Measurements from ENCODE around the gene APCDD1L.
A peak's percentile ranks its signal among the peaks of the same experiment; 100 is the strongest.

APCDD1L gene

GRCh38 chr20:58531657-58532056 lies 16.5 kb upstream of the APCDD1L start:
- TF ChIP-seq GATA2 (IDR thresholded peaks at IDR 0.05; ENCODE audit: low read depth, low read length) = no peak
- TF ChIP-seq GATA3 (IDR thresholded peaks at IDR 0.05; ENCODE audit: low read depth, low read length) = no peak

DNA sequence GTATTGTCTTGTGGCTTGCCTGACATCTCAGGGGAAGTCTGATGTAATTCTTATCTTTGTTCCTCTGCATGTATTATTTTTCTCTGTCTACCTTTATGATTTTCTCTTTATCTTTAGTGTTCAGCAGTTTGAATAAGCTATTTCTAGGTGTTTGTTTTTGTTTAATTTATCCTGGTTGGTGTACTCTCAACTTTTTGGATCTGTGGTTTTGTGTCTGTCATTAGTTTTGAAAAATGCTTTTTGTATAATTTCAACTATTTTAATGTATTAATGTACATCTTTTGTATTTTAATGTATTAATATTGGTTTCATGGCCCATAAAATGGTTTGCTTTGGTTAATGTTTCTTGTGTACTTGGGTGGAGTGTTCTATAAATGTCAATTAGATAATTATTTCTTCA lies 15.9 kb upstream of the APCDD1L start:
- TF ChIP-seq GATA2 (IDR thresholded peaks at IDR 0.05; ENCODE audit: low read depth, low read length) (no peak), GATA3 (IDR thresholded peaks at IDR 0.05; ENCODE audit: low read depth, low read length) (no peak)

DNA sequence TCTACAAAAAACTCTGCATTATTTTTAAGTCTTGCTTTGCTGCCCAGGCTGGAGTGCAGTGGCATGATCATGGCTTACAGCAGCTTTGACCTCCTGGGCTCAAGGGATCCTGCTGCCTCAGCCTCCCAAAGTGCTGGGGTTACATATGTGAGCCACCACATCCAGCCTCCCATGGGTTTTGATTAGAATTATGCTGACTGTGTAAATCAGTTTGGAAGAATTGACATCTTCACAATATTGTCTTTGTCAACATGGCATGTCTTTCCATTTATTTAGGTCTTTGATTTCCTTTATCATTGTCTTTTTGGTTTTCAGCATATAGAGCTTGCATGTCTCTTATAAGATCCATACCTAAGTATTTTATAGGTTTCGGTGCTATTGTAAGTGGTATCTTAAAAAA lies 13.2 kb upstream of the APCDD1L start:
- TF ChIP-seq GATA3 (IDR thresholded peaks at IDR 0.05; ENCODE audit: low read depth, low read length) (no peak), GATA2 (IDR thresholded peaks at IDR 0.05; ENCODE audit: low read depth, low read length) (no peak)

DNA sequence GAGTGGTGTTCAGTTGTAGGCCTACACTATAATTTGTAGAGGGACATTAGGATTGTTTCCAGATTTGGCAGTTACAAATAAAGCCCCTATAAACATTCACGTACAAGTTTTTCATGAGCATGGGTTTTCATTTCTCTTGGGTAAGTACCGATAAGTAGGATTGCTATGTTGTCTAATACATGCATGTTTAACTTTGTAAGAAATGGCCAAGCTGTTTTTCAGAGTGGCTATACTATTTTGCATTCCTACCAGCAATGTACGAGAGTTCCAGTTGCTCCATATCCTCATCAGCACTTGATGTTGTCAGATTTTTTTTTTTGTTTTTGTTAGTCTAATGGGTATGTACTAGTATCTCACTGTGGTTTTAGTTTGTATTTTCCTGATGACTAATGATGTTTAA lies 11.2 kb upstream of the APCDD1L start:
- TF ChIP-seq GATA2 (IDR thresholded peaks at IDR 0.05; ENCODE audit: low read depth, low read length) = no peak
- TF ChIP-seq GATA3 (IDR thresholded peaks at IDR 0.05; ENCODE audit: low read depth, low read length) = no peak

DNA sequence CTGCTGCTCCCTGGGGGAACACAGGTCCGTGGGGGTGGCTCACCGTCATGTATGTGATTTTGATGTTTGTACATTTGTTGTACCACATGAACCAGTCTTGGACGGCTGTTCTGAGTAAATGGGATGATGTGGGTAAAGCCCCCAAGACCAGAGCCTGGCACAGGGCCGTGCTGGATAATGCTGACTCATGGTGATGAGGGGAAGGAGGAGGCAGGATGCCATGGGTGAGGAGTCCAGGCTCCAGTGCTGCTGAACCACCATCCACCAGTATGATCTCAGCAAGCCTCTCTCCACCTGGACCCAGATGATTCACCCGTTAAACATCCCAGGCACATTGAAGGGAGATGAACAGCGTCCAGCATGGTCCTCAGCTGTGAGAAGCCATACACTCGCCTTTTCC lies 9.6 kb upstream of the APCDD1L start:
- TF ChIP-seq GATA3 (IDR thresholded peaks at IDR 0.05; ENCODE audit: low read depth, low read length) (no peak), GATA2 (IDR thresholded peaks at IDR 0.05; ENCODE audit: low read depth, low read length) (no peak)

- TF ChIP-seq GATA3 (IDR thresholded peaks at IDR 0.05; ENCODE audit: low read depth, low read length) = no peak
- TF ChIP-seq GATA2 (IDR thresholded peaks at IDR 0.05; ENCODE audit: low read depth, low read length) = no peak
Observed at GRCh38 chr20:58523971-58524315, 8.7 kb upstream of the APCDD1L start.

DNA sequence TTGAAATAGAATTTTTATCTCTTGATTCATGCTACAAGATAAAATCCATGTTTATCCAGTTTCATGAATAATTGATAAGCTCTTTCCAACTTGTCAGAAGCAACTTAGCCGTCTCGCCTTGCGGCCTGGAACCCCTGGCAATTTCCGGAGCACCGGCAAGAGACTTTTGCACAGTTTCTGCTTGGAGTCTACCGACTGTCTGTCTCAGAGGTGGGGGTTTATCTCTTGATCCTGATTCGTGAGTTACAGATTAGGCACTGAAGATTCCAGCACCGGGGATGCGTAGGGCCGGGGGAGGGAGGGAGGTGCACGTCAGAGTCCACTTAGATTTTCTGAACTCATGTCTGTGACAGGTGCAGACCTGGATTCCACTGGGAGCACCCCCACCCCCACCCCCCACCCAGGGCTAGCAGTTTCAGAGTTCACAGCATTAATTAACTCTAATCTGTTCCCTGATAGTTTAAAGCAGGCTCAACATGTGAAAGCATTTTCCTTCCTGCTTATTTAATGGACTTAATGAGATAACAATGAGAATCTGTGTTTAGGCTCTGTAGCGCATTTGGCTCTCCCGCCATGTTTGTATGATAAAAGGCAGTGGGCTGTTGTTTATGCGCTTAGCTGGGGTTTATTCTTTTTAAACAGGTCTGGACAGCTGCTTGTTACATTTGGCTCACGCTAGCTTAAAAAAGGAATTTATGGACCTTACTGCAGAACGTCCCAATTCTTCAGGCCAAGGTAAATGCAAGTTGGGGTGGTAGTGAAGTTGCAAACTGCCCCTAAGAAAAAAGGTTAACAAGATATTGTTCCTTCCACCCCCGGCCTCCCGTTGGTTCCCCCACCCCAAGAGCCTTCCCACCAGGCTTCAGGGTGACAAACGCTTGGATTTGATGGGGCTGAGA lies 8.1 kb upstream of the APCDD1L start:
- TF ChIP-seq GATA3 (IDR thresholded peaks at IDR 0.05; ENCODE audit: low read depth, low read length) (no peak), GATA2 (IDR thresholded peaks at IDR 0.05; ENCODE audit: low read depth, low read length) (peak; percentile 26; the same call in 1 of the 2 replicates)

- TF ChIP-seq GATA2 (IDR thresholded peaks at IDR 0.05; ENCODE audit: low read depth, low read length) = no peak
- no peak for TF ChIP-seq GATA3 (IDR thresholded peaks at IDR 0.05; ENCODE audit: low read depth, low read length)
Observed at GRCh38 chr20:58522666-58523065, 7.5 kb upstream of the APCDD1L start.

DNA sequence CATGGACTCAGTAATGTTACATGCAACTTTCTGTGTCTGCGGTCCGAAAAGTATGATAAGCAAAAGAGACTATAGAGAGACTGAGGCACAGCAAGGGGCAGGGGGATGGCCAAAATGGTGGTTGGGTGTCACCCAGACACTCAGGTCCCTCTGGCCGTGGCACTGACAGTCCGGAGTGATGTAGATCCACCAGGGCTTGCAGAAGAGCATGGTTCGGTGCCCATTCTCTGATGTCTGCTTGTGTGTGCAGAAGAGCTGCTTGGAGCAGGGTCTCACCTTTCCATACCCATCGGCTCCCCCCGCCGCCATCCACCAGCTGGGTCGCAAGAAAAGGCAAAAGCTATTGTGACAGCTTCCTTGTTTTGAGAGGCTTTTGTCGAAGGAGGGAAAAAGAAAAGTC lies 6.6 kb upstream of the APCDD1L start:
- TF ChIP-seq GATA2 (IDR thresholded peaks at IDR 0.05; ENCODE audit: low read depth, low read length) (no peak), GATA3 (IDR thresholded peaks at IDR 0.05; ENCODE audit: low read depth, low read length) (no peak)

GRCh38 chr20:58519940-58520712 lies 4.9 kb upstream of the APCDD1L start:
- TF ChIP-seq GATA2 (IDR thresholded peaks at IDR 0.05; ENCODE audit: low read depth, low read length) = no peak
- no peak for TF ChIP-seq GATA3 (IDR thresholded peaks at IDR 0.05; ENCODE audit: low read depth, low read length)

GRCh38 chr20:58518896-58519593 lies 3.8 kb upstream of the APCDD1L start:
- TF ChIP-seq GATA3 (IDR thresholded peaks at IDR 0.05; ENCODE audit: low read depth, low read length) (no peak), GATA2 (IDR thresholded peaks at IDR 0.05; ENCODE audit: low read depth, low read length) (no peak)

GRCh38 chr20:58518387-58518786 lies 3.2 kb upstream of the APCDD1L start:
- TF ChIP-seq GATA2 (IDR thresholded peaks at IDR 0.05; ENCODE audit: low read depth, low read length) (no peak), GATA3 (IDR thresholded peaks at IDR 0.05; ENCODE audit: low read depth, low read length) (no peak)

DNA sequence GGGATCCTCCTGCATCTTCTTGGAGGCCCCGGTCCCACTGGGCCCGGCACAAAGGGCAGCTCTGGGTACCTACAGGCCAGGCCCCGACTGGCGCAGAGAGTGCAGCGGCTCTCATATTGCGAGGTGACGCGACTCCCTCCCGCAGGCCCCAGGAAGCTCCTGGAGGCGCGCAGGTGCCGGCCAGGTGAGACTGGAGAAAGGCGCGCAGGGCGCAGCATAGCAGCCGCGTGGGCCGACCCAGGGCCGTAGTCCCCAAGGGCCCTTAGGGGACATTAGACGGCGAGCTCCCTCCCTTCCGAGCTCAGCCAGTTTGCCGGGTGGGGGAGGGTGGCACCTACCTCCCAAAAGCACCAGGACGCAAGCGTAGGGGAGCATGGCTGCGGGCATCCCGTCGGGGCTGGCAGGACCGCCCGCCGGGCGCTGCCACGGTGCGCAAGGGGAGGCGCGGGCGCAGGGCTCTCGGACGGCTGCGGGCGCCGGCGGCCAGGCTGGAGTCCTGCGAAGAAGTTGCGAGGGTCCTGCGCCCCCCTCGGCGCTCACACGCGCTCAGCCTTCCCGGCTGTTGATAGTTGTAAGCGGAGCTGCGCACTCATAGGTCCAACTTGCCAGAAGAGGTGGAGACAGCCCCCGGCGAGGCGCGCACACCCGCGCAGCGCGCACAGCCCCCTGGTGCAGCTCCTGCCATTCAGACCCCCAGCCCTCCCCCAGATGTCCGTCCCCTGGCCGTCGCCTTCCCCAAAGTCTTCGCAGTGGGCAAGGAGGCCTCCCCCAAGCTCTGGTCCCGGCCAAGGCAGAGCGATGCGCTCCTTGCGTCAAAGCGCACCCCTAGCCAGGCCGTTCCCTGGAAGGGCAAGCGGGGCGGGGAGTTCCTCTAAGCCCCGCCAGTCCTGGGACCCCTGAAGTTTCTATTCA lies 622 bp downstream of the APCDD1L start:
- TF ChIP-seq GATA2 (IDR thresholded peaks at IDR 0.05; ENCODE audit: low read depth, low read length) = no peak
- no peak for TF ChIP-seq GATA3 (IDR thresholded peaks at IDR 0.05; ENCODE audit: low read depth, low read length)
